GM12864 (cell line): Measurements from ENCODE around the gene MAGEA8.

Source experiments
- DNase-seq: peaks from one replicate; pipeline ENCODE4 v3.0.0-alpha.2; 2011; ENCODE audit warnings: low read depth
- H3K4me3 ChIP-seq: 2 replicates; pipeline ENCODE4 v1.5.1; 2011; ENCODE audit warnings: mild to moderate bottlenecking, low read depth, low read length, control low read depth
- TF ChIP-seq, protein P1 (sequence below): IDR thresholded peaks from 2 replicates; pipeline ENCODE4 v1.5.1; 2011; ENCODE audit warnings: low read depth, mild to moderate bottlenecking, moderate library complexity, low read length, control low read depth, inconsistent platforms; ENCODE audit errors: missing control alignments

The MAGEA8 gene

DNA sequence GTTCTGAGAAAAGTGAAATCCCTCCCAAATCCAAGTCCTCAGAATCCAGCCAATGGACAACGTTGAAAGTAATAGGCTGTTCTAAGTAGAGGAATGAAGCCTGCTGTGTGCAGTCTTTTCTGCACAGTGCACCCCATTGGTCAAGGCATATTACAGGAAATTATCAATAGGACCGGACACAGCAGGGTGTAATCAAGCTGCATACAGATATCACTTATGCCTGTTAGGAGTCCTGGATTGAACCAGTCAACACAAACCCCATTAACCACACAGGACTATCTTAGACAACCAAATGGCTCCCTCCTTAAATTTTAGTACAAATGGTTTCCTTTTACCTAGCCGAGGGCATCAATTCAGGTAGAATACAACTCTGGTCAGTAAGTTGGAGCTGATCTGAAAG, 34.2 kb upstream of the MAGEA8 start:
- no peak for DNase-seq
- H3K4me3 ChIP-seq, result no peak overlapping the region
- TF ChIP-seq, protein P1, sequence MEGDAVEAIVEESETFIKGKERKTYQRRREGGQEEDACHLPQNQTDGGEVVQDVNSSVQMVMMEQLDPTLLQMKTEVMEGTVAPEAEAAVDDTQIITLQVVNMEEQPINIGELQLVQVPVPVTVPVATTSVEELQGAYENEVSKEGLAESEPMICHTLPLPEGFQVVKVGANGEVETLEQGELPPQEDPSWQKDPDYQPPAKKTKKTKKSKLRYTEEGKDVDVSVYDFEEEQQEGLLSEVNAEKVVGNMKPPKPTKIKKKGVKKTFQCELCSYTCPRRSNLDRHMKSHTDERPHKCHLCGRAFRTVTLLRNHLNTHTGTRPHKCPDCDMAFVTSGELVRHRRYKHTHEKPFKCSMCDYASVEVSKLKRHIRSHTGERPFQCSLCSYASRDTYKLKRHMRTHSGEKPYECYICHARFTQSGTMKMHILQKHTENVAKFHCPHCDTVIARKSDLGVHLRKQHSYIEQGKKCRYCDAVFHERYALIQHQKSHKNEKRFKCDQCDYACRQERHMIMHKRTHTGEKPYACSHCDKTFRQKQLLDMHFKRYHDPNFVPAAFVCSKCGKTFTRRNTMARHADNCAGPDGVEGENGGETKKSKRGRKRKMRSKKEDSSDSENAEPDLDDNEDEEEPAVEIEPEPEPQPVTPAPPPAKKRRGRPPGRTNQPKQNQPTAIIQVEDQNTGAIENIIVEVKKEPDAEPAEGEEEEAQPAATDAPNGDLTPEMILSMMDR, result no peak

DNA sequence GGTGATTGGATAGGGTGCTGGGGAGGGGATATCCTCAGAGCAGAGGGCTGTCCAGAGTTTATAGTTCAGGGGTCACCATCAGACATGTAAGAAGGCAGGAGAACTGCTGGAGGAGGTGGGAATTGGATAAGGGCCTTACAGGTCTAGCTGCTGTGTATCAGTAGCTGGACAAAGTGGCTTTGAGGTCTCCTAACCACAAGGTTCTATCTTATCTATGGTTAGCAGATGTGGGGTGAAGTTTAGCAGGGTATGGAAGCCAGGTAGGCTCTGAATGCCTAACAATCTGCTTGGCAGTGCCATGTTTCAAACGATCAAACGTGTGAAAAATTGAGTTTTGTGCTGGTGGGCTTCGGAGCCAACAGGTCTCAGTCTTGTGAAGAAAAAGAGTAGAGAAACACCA, 32.1 kb upstream of the MAGEA8 start:
- DNase-seq, result no peak
- H3K4me3 ChIP-seq, result no peak overlapping the region
- TF ChIP-seq, protein P1, result no peak

DNA sequence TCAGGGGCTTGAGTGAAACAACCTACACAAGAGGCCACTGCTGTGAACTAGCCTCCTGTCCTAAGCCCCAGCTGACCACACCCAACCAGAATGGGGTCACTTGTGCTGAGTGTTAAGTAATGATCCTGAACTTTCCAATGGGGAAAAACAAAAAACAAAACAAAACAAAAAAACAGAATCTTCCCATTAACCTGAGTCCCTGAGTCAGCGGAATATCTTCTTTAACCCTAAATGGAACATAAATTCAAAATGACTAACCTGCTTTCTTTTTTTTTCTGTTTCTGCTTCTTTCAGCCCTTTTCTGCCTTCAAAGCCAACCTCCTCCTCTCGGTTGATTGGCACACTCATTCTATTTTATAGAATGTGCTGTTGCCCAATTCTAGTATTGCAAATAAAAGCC, 31.2 kb upstream of the MAGEA8 start:
- TF ChIP-seq, protein P1, result no peak
- DNase-seq, result no peak
- no peak overlapping the region for H3K4me3 ChIP-seq

DNA sequence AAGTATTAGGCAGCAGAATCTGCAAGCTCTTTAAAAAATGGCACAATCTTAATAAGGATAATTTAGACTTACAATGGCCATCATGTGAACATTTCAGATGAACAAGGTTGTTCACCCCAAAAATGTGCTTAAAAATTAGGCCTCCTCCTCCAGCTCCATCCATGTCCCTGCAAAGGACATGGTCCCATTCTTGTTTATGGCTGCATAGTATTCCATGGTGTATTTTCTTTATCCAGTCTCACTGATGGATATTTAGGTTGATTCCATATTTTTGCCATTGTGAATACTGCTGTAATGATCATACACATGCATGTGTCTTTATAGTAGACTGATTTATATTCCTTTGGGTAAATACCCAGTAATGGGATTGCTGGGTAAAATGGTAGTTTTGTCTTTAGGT, 29.1 kb upstream of the MAGEA8 start:
- DNase-seq, result no peak
- TF ChIP-seq, protein P1, result no peak
- no peak overlapping the region for H3K4me3 ChIP-seq

DNA sequence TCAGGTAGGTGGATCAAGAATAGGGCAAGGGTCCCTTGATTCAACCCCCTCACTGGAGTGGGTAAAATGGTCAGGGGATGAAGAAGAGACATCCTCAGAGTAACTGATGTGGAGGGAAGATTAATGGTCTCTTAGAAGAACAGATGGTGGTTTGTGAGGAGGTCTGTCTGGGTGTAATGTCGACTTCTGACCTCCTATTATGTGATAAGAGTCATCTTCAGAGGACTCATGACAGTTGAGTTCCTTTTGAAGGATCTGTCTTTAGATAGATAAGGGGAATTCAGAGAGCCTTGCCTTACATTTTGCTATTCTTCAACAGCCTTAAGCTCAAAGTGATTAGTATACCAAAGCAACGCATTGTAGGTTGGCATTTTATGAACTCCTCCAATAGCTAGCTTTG, 27.1 kb upstream of the MAGEA8 start:
- no peak for DNase-seq
- H3K4me3 ChIP-seq, result no peak overlapping the region
- TF ChIP-seq, protein P1, result no peak

DNA sequence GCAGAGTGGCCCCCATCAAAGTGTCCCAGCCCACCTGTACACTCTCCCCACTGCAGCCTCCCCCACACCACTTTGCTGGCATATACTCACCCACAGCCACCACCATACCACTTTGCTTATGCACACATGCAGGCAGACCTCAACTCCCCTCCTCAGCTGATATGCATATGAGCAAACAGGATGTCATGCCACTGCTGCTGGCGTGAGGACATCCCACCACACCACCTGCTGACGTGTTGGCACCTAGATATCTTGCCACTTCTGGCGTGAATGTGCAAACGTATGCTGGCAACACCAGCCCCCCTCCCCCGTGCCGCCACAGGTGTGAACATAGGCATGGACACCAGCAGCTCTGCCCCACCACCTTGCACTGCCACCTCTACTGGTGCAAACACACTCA, 22.4 kb upstream of the MAGEA8 start:
- DNase-seq, result no peak
- TF ChIP-seq, protein P1, result no peak
- no peak overlapping the region for H3K4me3 ChIP-seq

DNA sequence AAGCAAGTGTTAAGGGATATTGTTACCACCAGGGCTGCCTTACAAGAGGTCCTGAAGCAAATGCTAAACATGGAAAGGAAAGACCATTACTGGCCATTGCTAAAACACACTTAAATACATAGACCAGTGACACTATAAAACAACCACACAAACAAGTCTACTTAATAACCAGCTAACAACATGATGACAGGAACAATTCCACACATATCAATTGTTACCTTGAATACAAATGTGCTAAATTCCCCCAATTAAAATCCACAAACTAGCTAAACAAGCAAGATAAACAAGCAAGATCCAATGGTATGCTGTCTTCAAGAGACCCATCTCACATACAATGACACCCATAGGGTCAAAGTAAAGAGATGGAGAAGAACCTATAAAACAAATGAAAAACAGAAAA, 20.5 kb upstream of the MAGEA8 start:
- H3K4me3 ChIP-seq, result no peak overlapping the region

More for the DNA sequence above, 20.5 kb upstream of the MAGEA8 start:
- TF ChIP-seq, protein P1, result no peak
- no peak for DNase-seq
